ENCODE data around the gene GUCY1A1. TPM values are rescaled to one million over a fixed set of nuclear protein-coding genes. Genes with fewer than 3 reads are reported as not detected.
"Not testable (repeated sequence)": the region's sequence is repeated elsewhere in the genome, so short reads cannot be mapped to it uniquely, and the experiment has no call there.

The GUCY1A1 gene
- 0.05 TPM for polyA plus RNA-seq (2013, experiment 1 of 2; ENCODE audit: insufficient read length)
- polyA plus RNA-seq (2013, experiment 2 of 2; ENCODE audit: insufficient read length): 0.08 TPM

GRCh38 chr4:155666344-155667221, at the start of gene GUCY1A1:
Gene GUCY1A1 (plus strand): TSS chr4:155666848. CDS start chr4:155696868, 30,020 bp downstream.
- no peak for DNase-seq

GRCh38 chr4:155617296-155617695, 49.4 kb upstream of the GUCY1A1 start:
- no peak for DNase-seq

GRCh38 chr4:155618183-155618838, 48.3 kb upstream of the GUCY1A1 start:
- DNase-seq: no peak

GRCh38 chr4:155620637-155621036, 46.0 kb upstream of the GUCY1A1 start:
- no peak for DNase-seq

GRCh38 chr4:155624478-155624877, 42.2 kb upstream of the GUCY1A1 start:
- DNase-seq: no peak

- DNase-seq: no peak
These were observed 40.1 kb upstream of the GUCY1A1 start for GRCh38 chr4:155626561-155626960.

GRCh38 chr4:155629183-155629825, 37.3 kb upstream of the GUCY1A1 start:
- DNase-seq: peak; percentile 39

- DNase-seq: peak; percentile 17
These were observed 36.7 kb upstream of the GUCY1A1 start for GRCh38 chr4:155629956-155630355.

- DNase-seq: no peak
These were observed 34.3 kb upstream of the GUCY1A1 start for GRCh38 chr4:155632310-155632840.

GRCh38 chr4:155638195-155638965, 28.3 kb upstream of the GUCY1A1 start:
- DNase-seq: no peak

- no peak for DNase-seq
These were observed 26.7 kb upstream of the GUCY1A1 start for GRCh38 chr4:155639704-155640523.

- no peak for DNase-seq
These were observed 25.9 kb upstream of the GUCY1A1 start for GRCh38 chr4:155640751-155641150.

GRCh38 chr4:155643087-155643486, 23.6 kb upstream of the GUCY1A1 start:
- no peak for DNase-seq

GRCh38 chr4:155646001-155646400, 20.6 kb upstream of the GUCY1A1 start:
- DNase-seq: no peak

GRCh38 chr4:155650785-155651184, 15.9 kb upstream of the GUCY1A1 start:
- not testable (repeated sequence) for DNase-seq

GRCh38 chr4:155653052-155653451, 13.6 kb upstream of the GUCY1A1 start:
- DNase-seq: no peak

- no peak for DNase-seq
These were observed 10.6 kb upstream of the GUCY1A1 start for GRCh38 chr4:155656025-155656424.

GRCh38 chr4:155657169-155657568, 9.5 kb upstream of the GUCY1A1 start:
- no peak for DNase-seq

GRCh38 chr4:155657985-155658680, 8.5 kb upstream of the GUCY1A1 start:
- DNase-seq: no peak

- no peak for DNase-seq
These were observed 8.0 kb upstream of the GUCY1A1 start for GRCh38 chr4:155658681-155659064.

GRCh38 chr4:155659176-155659575, 7.5 kb upstream of the GUCY1A1 start:
- DNase-seq: no peak

Measured in fibroblast of skin of back (primary cell).